Kidney (tissue), 14 donors: ENCODE data around the gene NUMB. TPM values are rescaled to one million over a fixed set of nuclear protein-coding genes. Genes with fewer than 3 reads are reported as not detected.
A peak's percentile ranks its signal among the peaks of the same experiment; 100 is the strongest.

Source experiments
- DNase-seq, 5 donors: peaks; one replicate each; pipeline ENCODE4 v3.0.0-alpha.2; 2013 to 2020
- FAIRE-seq: peaks from 2 replicates; lab custom pipeline; 2012; peaks lifted over from hg19 to GRCh38; lab: Jason Lieb, UNC
- H3K27ac ChIP-seq, 2 donors: one replicate each; pipeline ENCODE4 v1.7.0; 2013; ENCODE audit warnings: low read depth in 2 of 2, low read length in 2 of 2, inconsistent platforms in 1 of 2
- H3K27me3 ChIP-seq: one replicate; pipeline ENCODE4 v1.7.1; 2013; ENCODE audit warnings: low read length, inconsistent platforms; ENCODE audit not compliant: control insufficient read depth, insufficient read depth
- H3K36me3 ChIP-seq, 3 donors: one replicate each; pipeline versions ENCODE4 v1.7.0 to v1.7.1; 2013; ENCODE audit warnings: low read length in 3 of 3, control low read depth in 1 of 3, inconsistent platforms in 1 of 3; ENCODE audit not compliant: insufficient read depth in 3 of 3, control insufficient read depth in 2 of 3
- H3K4me1 ChIP-seq, 3 donors: one replicate each; pipeline versions ENCODE4 v1.7.0 to v1.7.1; 2013; ENCODE audit warnings: low read length in 3 of 3, inconsistent platforms in 1 of 3, low read depth in 1 of 3; ENCODE audit not compliant: control insufficient read depth in 2 of 3, insufficient read depth in 2 of 3
- H3K4me3 ChIP-seq, 3 donors: one replicate each; pipeline versions ENCODE4 v1.7.0 to v1.8.1; 2013; ENCODE audit warnings: low read length in 3 of 3, control low read depth in 1 of 3, inconsistent platforms in 1 of 3
- H3K9ac ChIP-seq, 3 donors: one replicate each; pipeline versions ENCODE4 v1.7.0 to v1.7.1; 2013; ENCODE audit warnings: low read length in 3 of 3, control low read depth in 1 of 3, inconsistent platforms in 1 of 3
- H3K9me3 ChIP-seq, 3 donors: one replicate each; pipeline versions ENCODE4 v1.7.0 to v1.7.1; 2013; ENCODE audit warnings: low read length in 3 of 3, control low read depth in 1 of 3, inconsistent platforms in 1 of 3; ENCODE audit not compliant: control insufficient read depth in 2 of 3, insufficient read depth in 1 of 3
- CTCF ChIP-seq: IDR thresholded peaks from 3 replicates; pipeline ENCODE4 v1.5.1; 2012; ENCODE audit warnings: mild to moderate bottlenecking, moderate library complexity, borderline replicate concordance; ENCODE audit not compliant: insufficient read depth; ENCODE audit errors: extremely low read depth
- intact Hi-C: fragments of 100-400 bp; cut with DNase I; formaldehyde crosslinking; loops from one replicate; pipeline ENCODE4 v1.11.1; 2022
- polyA plus RNA-seq: library from polyadenylated mRNA; stranded (reverse); fragments of 350-450 nt; fragmentation: Illumina TruSeq; extraction: RNeasy Lipid Tissue Mini Kit (QIAGEN cat#74804); gene quantifications from one replicate; pipeline ENCODE4 v1.2.3, GENCODE V29; 2014; ENCODE audit warnings: low read depth, low replicate concordance; ENCODE audit not compliant: insufficient read depth
- total RNA-seq: library from RNA; stranded (reverse); fragmentation: NEBNext Ultra II Directional; extraction: Animal tissue kit (Norgen Biotek cat#: 25700); gene quantifications from one replicate; pipeline ENCODE4 v1.2.1, GENCODE V29; 2021
- donor health status: control.
- donor health status: control.
- donor health status: control.
- donor health status: control.
- donor health status: control.
- donor health status: DM: yes; HTN: yes; CAD: no.
- donor health status: Normal renal cell carcinoma (clear cell type).

The NUMB gene
- total and polyA plus RNA-seq, 2 donors from 2014 or later, result 42.4 to 104 TPM

- intact Hi-C loops, result no loop called here
- H3K9ac ChIP-seq, result no peak overlapping the region
- H3K4me3 ChIP-seq, result no peak overlapping the region
- no peak for FAIRE-seq
- peaks cover 6% of the 10 kb centered on the region for H3K27me3 ChIP-seq
- peak overlapping the region; percentile 42 to 54 for H3K27ac ChIP-seq
- H3K4me1 ChIP-seq, result peaks cover 0 to 26% (median 15%) of the 10 kb centered on the region in 3 donors
- DNase-seq, result peak in 1 of 5 donors; percentile 14
- no peak for TF ChIP-seq CTCF
- no peaks in the 10 kb centered on the region for H3K9me3 ChIP-seq
- no peaks in the 10 kb centered on the region for H3K36me3 ChIP-seq
Observed at GRCh38 chr14:73234586-73235394, 223.6 kb downstream of the NUMB start.

- Histone ChIP-seq H3K9ac (no peak overlapping the region), H3K36me3 (no peaks in the 10 kb centered on the region), H3K27ac (no peak overlapping the region), H3K27me3 (peaks cover 6% of the 10 kb centered on the region), H3K9me3 (no peaks in the 10 kb centered on the region), H3K4me3 (no peak overlapping the region), H3K4me1 (peaks cover 0 to 26% (median 18%) of the 10 kb centered on the region in 3 donors)
- DNase-seq (no peak), FAIRE-seq (no peak)
- intact Hi-C loops, result no loop called here
- TF ChIP-seq CTCF, result no peak
Observed at GRCh38 chr14:73234029-73234428, 224.3 kb downstream of the NUMB start.

GRCh38 chr14:73233564-73233963 lies 224.8 kb downstream of the NUMB start:
- Histone ChIP-seq H3K36me3 (no peaks in the 10 kb centered on the region), H3K9ac (no peak overlapping the region), H3K27me3 (peaks cover 1% of the 10 kb centered on the region), H3K4me1 (peaks cover 3 to 27% (median 18%) of the 10 kb centered on the region in 3 donors), H3K9me3 (no peaks in the 10 kb centered on the region), H3K27ac (no peak overlapping the region), H3K4me3 (no peak overlapping the region)
- DNase-seq (no peak), FAIRE-seq (no peak)
- intact Hi-C loops, result no loop called here
- TF ChIP-seq CTCF, result no peak
